Stimulated activated CD4-positive, alpha-beta T cell treated with anti-CD3 and anti-CD28 coated beads, Interleukin-1b, Interleukin-23, amount 100 ng/mL, for 24 hours (primary cell): ENCODE measurements around the gene NUDT8.
"Not testable (repeated sequence)": the region's sequence is repeated elsewhere in the genome, so short reads cannot be mapped to it uniquely, and the experiment has no call there.

ENCODE experiments used
- DNase-seq, 4 experiments: peaks; one replicate each; pipeline ENCODE4 v3.0.0-alpha.2; 2020; ENCODE audit warnings: low read depth in 4 of 4, low spot score in 1 of 4

The NUDT8 gene

GRCh38 chr11:67596753-67597300, 32.9 kb downstream of the NUDT8 start:
- no peak for DNase-seq

DNA sequence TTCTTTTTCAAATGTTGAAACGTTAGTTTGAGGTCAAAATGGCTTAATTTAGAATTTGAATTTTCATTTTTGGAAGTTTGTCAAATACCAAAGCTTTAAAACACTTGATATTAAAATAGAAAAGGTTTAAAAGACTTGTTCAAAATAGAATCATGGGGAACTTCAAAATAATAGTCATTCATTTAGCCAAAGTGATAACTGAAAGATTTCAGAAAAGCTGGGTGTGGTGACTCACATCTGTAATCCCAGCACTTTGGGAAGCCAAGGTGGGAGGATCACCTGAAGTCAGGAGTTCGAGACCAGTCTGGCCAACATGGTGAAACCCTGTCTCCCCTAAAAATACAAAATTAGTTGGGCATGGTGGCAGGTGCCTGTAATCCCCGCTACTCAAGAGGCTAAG, 35.3 kb downstream of the NUDT8 start:
- no peak for DNase-seq

DNA sequence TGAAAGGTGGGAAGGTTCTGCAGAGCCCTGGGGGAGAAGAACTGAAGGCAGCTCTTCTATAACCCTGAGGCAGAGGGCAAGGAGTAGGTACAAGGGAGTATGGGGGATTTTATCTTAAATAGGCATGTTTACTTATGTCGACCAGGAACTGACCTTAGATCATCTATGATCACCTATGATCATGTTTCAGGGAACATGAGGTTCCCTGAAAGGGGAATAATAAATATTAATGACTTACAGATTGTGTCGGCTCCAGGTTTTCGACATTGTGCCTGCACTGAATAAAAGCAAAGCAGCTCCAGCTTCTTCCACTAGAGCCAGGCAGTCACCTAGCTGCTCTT, 36.2 kb downstream of the NUDT8 start:
- DNase-seq = no peak

DNA sequence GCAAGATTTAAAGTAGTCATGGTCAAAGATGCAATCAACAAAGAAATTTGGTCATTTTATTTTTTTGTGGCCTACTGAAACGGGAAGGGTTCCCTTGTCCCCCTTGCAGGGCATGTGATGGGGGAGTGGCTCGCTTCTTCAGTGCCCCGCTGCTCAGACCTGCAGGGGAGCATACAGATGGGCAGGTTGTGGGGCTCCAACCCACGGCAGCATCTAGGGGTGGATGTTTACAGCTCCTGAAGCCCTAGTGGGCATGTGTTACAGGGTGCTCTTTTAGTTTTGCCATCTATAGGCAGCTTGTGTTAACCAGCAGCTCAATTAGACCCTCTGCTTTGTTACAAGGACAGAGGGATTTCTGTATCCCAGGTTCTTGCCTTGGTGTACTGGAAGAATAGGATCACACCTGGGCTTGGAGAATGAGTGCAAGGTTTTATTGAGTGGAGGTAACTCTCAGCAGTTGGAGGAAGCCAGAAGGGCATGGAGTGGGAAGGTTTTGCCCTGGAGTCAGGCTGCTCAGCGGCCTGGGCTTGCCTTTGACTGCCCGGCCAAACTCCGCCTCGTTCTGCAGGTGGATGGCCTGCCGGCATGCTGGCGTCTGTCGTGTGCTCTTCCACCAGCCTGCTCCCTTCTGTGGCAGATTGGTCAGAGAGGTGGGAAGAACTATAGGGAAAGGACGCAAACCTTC, 36.7 kb downstream of the NUDT8 start:
- no peak for DNase-seq

GRCh38 chr11:67588899-67589415, 40.8 kb downstream of the NUDT8 start:
- DNase-seq = not testable (repeated sequence)

DNA sequence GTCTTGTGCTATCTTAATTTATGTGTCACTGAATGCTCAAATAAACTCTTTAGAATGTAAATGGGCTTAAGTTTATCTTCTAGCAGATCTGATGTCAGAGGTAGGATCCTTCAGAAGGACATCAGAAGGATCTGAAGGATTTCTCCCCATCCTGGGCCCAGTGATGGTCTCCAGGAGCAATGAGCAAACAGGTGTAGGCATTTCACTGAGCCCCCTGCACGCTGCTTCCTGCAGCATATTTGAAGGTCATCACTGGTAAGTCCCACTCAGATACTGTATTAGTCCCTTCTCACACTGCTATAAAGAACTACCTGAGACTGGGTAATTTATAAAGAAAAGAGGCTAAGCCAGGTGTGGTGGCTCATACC, 41.6 kb downstream of the NUDT8 start:
- no peak for DNase-seq

GRCh38 chr11:67586568-67587250, 43.0 kb downstream of the NUDT8 start:
- no peak for DNase-seq

GRCh38 chr11:67585911-67586310, 43.8 kb downstream of the NUDT8 start:
- no peak for DNase-seq

DNA sequence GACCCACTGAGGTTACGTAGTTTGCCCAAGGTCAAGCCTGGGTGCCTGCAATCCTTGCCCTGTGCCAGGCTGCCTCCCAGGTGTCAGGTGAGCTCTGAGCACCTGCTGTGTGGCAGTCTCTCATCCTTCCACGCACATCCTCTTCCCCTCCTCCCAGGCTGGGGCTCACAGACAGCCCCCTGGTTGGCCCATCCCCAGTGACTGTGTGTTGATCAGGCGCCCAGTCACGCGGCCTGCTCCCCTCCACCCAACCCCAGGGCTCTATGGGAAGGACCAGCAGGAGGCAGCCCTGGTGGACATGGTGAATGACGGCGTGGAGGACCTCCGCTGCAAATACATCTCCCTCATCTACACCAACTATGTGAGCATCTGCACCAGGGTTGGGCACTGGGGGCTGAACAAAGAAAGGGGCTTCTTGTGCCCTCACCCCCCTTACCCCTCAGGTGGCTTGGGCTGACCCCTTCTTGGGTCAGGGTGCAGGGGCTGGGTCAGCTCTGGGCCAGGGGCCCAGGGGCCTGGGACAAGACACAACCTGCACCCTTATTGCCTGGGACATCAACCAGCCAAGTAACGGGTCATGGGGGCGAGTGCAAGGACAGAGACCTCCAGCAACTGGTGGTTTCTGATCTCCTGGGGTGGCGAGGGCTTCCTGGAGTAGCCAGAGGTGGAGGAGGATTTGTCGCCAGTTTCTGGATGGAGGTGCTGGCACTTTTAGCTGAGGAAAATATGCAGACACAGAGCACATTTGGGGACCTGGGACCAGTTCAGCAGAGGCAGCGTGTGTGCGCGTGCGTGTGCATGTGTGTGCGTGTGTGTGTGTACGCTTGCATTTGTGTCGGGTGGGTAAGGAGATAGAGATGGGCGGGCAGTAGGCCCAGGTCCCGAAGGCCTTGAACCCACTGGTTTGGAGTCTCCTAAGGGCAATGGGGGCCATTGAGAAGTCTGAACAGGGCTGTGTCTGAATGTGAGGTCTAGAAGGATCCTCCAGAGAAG, 44.6 kb downstream of the NUDT8 start:
- DNase-seq = no peak

- DNase-seq = peak in 1 of 4 experiments; percentile 28
These were observed 45.4 kb downstream of the NUDT8 start for GRCh38 chr11:67584205-67584880.

GRCh38 chr11:67583247-67584204, 46.2 kb downstream of the NUDT8 start, which contains the start of gene GSTP1:
GSTP1 (plus strand) TSS chr11:67583812; CDS start chr11:67583844, 32 bp downstream.
- DNase-seq = peak; percentile 56 to 80 (median 68)

GRCh38 chr11:67582011-67582410, 47.7 kb downstream of the NUDT8 start:
- DNase-seq = no peak

DNA sequence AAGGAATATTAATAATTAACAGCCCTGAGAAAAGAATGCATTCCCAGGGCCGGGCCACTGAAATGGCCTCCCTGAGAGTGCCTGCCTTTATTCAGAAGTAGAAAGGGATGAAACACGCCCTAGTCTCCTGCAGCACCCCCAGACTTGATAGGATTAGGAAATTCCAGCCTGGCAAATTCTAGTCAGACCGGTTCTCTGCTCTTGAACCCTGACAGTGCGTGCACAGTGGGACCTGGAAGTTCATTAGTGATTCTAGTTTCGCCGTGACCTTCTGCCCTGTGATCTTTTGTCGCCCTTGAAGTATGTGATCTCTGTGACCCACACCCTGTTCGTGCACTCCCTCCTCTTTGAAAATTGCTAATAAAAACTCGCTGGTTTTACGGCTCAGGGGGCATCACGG, 48.3 kb downstream of the NUDT8 start:
- no peak for DNase-seq

- DNase-seq = no peak
These were observed 51.8 kb downstream of the NUDT8 start for GRCh38 chr11:67577951-67578350.
